Measurements from ENCODE around the gene FAM114A2.

DNA sequence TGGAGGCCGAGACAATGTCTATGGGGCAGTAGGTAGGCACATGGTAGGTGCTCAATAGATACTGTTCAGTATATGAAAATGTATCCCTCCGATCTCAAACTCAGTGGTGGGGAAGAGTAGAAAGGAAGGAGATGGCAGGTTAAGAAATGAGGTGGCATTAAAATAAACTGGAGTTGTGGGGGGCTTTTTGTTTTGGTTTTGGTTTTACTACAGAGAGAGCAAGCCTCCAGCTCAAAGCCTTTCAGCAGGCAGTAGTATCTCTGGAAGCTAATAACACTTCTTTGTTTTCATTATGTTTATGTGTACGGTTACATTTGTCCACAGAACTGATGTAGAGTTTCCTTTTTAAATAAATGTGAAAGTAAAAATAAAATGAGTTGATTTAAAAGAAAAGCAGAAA is 8.6 kb upstream of the FAM114A2 start:
- TF ChIP-seq, protein P1, sequence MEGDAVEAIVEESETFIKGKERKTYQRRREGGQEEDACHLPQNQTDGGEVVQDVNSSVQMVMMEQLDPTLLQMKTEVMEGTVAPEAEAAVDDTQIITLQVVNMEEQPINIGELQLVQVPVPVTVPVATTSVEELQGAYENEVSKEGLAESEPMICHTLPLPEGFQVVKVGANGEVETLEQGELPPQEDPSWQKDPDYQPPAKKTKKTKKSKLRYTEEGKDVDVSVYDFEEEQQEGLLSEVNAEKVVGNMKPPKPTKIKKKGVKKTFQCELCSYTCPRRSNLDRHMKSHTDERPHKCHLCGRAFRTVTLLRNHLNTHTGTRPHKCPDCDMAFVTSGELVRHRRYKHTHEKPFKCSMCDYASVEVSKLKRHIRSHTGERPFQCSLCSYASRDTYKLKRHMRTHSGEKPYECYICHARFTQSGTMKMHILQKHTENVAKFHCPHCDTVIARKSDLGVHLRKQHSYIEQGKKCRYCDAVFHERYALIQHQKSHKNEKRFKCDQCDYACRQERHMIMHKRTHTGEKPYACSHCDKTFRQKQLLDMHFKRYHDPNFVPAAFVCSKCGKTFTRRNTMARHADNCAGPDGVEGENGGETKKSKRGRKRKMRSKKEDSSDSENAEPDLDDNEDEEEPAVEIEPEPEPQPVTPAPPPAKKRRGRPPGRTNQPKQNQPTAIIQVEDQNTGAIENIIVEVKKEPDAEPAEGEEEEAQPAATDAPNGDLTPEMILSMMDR (IDR thresholded peaks at IDR 0.05), result no peak
- TF ChIP-seq POLR2A (IDR thresholded peaks at IDR 0.05; ENCODE audit: low read depth) (no peak), EP300 (IDR thresholded peaks at IDR 0.05) (no peak), POLR2AphosphoS5 (IDR thresholded peaks at IDR 0.05) (no peak)

All from esophagus muscularis mucosa (tissue), 4 donors.